HG03575 (cell line): ENCODE data around the gene ERAP2.
"Not testable (repeated sequence)": the region's sequence is repeated elsewhere in the genome, so short reads cannot be mapped to it uniquely, and the experiment has no call there.

Experiments
- ATAC-seq: cut with Tn5 transposase; IDR thresholded peaks from one replicate; pipeline ENCODE4 v1.9.1; 2021; ENCODE audit not compliant: unreplicated experiment, insufficient number of reproducible peaks, low FRiP score; ENCODE audit errors: extremely low read depth

Gene ERAP2, protein sequence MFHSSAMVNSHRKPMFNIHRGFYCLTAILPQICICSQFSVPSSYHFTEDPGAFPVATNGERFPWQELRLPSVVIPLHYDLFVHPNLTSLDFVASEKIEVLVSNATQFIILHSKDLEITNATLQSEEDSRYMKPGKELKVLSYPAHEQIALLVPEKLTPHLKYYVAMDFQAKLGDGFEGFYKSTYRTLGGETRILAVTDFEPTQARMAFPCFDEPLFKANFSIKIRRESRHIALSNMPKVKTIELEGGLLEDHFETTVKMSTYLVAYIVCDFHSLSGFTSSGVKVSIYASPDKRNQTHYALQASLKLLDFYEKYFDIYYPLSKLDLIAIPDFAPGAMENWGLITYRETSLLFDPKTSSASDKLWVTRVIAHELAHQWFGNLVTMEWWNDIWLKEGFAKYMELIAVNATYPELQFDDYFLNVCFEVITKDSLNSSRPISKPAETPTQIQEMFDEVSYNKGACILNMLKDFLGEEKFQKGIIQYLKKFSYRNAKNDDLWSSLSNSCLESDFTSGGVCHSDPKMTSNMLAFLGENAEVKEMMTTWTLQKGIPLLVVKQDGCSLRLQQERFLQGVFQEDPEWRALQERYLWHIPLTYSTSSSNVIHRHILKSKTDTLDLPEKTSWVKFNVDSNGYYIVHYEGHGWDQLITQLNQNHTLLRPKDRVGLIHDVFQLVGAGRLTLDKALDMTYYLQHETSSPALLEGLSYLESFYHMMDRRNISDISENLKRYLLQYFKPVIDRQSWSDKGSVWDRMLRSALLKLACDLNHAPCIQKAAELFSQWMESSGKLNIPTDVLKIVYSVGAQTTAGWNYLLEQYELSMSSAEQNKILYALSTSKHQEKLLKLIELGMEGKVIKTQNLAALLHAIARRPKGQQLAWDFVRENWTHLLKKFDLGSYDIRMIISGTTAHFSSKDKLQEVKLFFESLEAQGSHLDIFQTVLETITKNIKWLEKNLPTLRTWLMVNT

DNA sequence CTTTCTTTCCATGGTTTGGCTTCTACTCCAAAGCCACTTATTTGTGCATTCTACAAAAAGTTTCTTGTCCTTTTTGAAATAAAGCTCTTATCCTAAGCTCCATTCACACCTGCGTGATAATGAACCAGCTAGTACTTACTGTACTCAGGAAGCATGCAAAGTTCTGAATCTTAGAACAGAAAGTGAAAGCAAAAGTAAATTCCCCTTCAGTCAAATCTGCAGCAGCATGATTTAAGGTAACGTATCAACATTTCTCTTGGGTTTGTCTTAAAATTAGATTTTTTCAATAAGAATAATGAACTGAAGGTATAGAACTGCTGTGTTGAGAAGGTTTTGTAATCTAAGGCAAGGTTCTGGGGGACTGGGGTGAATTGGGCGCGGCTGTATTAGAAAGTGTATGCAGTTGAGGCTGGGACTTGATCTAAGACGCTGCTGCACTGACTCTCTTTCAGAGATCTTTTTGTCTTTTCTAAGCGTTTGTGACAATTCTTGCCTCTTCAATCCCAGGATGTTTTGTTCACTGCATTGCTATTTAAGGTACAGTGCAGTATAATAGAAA, at the start of gene ERAP2:
Gene ERAP2, plus strand, starts transcription at position 209 of the 559 bp plus-strand sequence. CDS start 3,186 bp downstream, outside the sequence.
- ATAC-seq: no peak

DNA sequence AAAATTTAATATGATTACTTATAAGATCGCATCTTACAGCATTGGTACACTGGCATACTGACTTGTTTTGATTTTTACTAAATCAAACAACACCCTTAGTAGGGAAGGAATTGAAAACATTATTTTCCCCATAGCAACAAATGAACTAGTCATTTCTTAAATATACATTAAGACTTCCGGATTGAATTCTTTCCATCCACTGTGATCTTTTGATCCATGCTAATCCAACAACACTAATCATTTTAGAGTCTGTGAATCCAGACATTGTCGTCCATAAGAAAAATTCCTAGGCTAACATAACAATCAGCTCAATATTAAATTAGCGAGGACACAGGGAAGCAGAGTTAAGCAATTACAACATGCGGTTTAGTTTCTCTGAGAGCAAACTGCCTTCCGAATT, 47.0 kb upstream of the ERAP2 start:
- ATAC-seq: no peak

DNA sequence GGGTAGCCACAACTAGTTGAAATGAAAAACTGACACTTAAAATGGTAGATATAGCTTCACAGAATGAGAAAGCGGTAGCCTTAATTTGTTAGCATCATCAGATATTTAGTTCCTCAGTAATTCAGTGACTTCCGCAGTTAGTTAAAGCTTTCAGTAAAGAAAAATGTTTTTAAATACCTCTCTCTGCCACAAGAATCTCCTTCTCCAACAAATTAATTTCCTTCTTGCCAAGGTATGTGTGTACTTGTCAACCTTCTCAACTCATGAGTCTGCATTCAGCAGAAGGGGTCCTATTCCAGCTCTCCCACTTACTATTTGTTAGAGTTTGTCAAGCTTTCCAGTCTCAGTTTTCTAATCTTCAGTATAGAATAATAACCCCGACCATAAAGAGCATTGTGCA, 42.3 kb upstream of the ERAP2 start:
- no peak for ATAC-seq

DNA sequence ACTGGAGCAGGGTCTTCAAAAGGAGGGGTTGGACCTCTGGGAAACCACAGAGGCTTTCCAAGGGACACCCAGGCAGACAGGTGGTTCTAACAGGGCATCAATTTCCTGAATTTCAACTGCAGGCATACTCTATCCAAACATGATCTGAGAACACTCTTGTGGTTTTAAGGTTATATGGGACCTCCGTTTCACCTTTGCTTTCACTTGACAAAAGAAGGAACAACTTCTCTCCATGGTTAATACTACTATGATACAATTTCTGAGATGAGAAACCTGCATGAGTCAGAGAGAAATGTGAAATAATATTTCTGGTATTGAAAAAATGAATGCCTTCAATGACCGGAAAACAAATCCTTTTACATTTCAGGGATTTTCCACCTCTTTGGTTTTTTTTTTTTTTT, 40.5 kb upstream of the ERAP2 start:
- no peak for ATAC-seq

DNA sequence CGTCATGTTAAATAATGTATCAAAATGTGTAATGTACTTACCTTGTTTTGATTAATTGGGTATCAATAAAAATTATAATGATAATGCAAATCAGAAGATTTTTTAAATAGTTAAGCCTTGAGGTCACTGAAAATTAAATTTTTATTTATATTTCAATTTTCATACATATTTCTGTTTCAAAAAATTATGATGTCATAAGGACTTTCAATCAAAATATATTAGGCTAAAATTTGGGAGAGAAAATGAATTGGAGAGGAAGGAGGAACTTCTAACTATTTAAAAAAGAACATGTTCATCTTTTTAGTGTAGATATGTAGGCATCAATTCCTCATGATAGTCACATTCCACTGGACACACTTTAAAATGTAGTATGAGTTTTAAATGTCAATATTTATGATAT, 39.5 kb upstream of the ERAP2 start:
- no peak for ATAC-seq

DNA sequence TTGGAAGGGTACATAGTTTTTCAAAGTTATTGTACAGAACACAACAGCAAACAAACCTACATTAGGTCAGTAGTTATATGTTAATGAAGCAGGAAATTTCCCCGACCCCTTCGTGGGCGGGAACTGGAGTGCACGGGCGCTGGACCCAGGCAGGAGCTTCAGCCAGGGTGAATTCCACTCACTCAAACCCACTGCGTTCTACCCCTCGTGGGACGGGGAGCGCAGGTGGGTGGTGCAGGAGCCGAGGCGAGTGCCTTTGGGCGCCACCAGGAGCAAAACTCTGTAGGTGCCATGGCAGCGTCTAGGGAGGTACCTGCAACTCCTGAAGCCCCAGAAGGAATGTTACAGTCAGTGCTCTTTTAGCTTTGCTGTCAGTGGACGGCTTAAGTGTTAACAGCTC, 39.0 kb upstream of the ERAP2 start:
- no peak for ATAC-seq

DNA sequence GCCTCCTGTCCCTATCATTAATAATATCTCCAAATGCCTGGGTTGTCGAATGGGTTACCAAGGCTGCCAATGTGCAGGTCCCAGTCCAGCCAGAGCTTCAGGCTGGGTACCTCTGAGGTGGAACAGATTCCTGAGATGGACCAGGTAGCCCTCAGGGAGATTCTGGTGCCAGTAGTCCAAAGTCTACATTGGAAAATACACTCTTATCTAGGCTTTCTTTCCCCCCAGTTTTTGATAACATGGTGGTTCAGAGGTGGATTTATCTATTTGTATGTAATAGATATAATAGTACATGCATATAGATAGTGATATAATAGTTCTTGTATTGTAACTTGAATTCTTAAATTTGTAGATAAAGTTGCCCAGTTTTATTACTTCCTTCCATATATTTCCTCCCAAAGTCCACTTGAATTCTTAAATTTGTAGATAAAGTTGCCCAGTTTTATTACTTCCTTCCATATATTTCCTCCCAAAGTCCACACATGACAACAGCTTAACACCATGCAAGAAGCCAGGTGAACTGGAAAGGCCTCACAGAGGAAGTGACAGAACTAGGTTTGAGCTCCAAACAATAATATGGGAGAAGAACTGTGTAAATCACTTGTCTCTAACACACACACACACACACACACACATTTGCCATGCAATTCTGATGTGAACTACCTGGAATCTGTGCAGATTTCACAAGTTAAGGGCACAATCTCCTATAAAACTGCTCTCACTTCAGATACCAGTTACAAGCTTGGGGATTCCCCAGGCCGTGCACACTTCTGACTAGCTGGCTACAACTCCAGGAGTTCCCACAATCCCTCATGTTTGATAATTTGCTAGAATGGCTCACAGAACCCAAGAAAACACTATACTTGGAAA, 37.9 kb upstream of the ERAP2 start:
- ATAC-seq: no peak

DNA sequence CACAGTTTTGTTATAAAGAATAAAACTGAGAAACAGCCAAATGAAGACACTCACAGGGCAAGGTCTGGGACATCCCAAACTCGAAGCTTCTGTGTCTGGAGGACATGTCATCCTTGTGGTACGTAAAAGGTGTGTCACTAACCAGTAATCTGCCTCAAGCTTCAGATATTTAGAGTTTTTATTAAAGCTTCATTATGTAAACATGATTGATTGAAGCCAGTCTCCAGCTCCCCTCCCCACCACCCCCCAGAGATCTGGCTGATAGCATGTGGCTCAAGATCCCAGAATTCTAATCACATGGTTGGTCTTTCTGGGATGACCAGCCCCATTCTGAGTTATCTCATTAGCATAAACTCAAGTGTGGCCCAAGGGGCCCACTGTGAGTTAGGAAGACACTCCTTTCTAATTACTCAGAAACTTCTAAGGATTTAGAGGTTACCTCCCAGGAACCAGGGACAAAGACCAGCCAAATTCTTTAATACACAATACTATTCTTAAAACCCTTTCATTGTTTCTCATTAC, 37.2 kb upstream of the ERAP2 start:
- no peak for ATAC-seq

DNA sequence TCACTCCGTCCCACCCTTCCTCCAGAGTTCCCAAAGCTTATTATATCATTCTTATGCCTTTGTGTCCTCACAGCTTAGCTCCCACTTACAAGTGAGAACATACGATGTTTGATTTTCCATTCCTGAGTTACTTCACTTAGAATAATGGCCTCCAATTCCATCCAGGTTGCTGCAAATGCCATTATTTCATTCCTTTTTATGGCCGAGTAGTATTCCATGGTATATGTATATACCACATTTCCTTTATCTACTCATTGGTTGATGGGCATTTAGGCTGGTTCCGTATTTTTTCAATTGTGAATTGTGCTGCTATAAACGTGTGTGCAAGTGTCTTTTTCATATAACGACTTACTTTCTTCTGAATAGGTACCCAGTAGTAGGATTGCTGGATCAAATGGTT, 34.4 kb upstream of the ERAP2 start:
- not testable (repeated sequence) for ATAC-seq

DNA sequence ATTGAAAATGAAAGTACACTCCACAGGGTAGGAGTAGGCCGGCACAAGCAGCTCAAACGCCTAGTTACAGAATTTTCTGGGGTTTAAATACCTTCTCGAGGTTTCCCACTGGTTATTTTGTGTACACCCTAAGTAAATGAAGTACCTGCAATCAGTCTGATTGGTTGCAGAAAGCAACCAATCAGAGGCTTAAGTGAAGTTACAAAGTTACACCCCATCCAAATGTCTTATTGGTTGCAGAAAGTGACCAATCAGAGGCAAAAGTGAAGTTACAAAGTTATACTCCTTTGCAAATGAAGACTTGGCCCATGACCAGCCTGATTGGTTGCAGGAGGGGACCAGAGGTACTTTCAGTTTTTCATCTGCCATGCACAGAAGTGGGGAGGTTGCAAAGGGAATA, 33.2 kb upstream of the ERAP2 start:
- no peak for ATAC-seq

DNA sequence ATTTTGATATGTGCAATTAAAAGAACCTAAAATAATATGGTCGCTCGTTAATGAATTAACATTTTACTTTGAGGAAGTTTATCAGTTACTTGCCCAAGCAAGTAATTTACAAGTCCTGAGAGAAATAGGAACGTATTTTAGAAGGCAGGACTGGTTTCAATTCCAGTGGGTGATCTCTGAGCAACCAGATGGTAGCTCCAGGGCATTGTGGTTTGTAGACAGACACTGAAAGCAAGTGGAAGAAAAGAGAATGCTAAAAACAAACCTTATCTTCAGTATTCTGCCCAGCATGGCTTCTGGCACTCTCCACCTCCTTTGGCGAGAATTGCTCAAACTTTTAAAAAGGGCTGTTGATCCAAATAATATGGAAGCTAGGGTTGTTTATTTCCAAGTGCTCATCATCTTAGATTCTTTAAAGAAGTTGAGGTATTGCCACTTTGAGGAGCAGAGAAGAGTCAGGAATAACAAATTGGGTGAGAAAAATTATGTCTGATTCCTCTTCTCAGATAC, 31.8 kb upstream of the ERAP2 start:
- no peak for ATAC-seq

DNA sequence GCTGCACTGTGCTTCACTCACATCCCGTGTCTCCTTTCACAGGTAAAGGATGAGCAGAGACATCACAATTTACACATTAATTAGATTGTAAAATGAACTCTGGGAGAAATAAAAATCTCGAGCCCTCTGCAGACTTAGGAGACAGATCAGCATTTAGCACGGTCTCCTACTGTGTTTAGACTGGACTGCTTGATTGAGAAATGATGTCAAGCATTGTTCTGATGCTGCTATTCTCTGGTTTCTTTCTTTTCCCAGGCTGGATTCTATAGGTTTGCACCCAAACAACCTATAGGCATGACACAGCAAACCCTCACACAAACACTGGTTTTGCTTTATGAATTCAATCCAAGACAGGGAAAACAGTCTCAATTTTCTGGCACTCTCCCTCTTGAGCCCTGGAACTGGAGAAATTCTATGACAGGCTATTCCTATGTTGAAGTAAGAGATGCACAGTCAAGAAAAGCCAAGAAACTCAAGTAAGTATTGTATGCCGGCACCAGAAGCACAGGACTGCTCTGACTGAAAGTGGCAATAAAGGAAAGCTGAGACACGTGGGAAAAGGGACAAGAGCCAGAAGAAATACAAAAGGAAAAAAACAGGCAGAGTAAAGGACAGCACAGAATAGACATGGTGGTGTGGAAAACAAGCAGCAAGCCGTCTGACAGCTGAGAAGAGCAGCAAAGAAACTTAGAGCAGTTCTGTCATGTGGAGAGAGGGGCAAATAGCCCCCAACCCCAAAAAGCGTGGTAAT, 24.8 kb upstream of the ERAP2 start:
- ATAC-seq: no peak

DNA sequence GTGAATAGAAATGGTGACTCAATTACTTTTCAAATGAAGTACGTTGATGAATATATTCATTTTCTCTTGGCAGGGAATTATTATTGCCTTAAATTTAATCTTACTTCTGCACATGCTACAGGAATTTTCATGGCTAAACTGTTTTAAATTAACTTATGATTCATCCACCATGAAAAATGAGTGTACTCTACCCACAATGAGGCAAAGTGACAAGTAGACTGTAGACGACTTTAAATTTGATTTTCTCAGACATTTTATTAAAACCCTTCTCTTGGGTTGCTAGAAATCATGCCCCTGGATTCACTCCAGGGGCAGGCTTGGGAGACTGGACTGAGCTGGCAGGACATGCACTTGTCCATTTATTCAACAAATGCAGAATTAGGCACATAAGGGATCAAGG, 23.5 kb upstream of the ERAP2 start:
- ATAC-seq: no peak

DNA sequence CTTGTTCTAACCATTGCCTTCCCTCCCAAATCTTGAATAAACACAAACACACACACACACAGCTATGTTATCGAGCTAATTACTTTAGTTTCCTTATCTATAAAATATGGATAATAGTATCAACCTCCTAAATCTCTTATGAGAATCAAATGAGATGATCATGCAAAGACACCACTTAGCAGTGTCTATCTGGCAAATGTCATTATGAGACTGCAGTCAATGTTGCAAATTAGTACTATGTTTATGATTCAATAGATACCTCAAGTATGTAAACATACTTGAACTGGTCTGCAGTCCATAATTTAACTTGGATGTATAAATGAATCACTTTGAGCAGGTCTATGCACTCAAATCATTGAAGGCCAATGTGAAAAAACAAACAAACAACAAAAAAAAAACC, 22.2 kb upstream of the ERAP2 start:
- no peak for ATAC-seq

DNA sequence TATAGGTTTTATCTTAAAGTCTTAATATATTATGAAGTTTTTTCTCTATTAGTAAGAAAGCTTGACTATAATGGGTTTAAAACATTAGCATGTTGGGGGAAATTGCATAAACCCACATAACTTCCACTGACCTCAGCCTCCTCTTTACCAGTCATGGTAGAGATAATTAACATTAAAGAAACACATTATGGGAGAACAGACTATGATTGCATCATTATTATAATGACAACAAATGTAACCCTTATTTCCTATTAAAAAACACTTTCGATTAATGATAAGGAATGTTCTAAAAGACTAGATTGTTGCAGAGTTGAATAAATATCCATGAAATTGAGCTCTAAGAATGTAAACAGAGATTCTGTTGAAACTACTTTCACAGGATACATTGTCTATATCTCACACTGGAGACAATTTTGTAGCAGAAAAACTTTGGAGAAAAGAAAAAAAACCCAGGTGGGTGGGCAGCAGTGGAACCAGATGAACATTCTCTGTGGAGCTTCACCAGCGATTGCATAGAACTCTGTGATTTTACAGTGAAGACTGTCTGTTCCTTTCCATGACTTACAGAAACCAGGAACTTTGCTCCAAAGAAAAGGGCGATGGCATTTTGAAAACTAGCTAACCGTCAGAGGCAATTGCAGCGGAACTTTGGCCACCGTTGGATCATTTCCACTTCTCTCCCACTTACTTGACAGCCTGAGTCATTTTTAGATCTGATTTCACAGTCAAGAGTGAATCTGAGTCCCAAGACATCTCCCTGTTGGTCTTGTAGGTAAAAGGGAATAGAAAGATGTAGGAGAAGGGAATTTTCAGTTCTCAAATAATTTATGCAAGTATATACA, 21.0 kb upstream of the ERAP2 start:
- ATAC-seq: no peak

DNA sequence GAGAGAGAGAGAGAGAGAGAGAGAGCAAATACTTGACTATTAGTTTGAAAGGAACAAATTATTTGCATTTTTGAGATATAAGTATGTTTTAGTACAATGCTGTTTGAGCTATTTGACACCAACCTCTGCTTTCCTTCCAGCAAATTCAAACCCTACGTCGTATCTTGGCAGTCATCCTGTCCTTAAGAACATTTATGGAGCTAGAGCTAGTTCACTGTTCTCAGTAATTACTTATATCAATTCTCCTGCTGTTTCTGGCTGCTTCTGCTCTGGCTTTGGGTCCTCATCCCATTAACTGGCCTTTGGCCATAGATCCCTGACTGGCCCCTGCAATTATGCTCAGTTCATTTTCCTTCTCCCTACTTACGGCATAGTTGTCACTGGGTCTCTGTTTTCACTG, 19.9 kb upstream of the ERAP2 start:
- ATAC-seq: no peak

DNA sequence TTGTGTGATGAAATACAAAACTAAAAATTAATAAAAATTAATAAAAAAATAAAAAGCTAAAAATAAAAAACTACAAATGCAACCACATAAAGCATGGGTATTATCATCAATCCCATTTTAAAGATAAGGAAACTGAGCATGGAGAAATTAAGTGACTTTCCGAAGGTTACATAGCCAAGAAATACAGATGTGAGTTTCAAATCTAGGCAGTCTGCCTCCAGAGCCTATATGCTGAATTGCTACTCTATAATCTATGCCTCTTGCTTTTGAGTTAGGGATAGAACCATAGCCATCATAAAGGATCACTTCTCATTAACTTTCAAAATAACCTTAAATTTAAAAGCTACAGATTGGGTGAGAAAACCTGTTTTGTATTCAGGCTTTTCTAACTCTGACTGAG, 18.8 kb upstream of the ERAP2 start:
- no peak for ATAC-seq
